Loucy (cell line): ENCODE data around the gene ACTA1.
"Not testable (repeated sequence)": the region's sequence is repeated elsewhere in the genome, so short reads cannot be mapped to it uniquely, and the experiment has no call there.

Source experiments
- H2AFZ ChIP-seq: fragments of 200-600 bp; sonication (generic); 2 replicates; pipeline ENCODE4 v1.6.0; 2016; ENCODE audit warnings: antibody characterized with exemption, mild to moderate bottlenecking, low read length, moderate library complexity
- H3F3A ChIP-seq: fragments of 200-600 bp; 2 replicates; pipeline ENCODE4 v1.6.0; 2016; ENCODE audit warnings: antibody characterized with exemption, low read depth, mild to moderate bottlenecking
- H3K27me3 ChIP-seq: fragments of 200-600 bp; sonication (generic); 2 replicates; pipeline ENCODE4 v1.6.1; 2014; ENCODE audit warnings: low read length, mild to moderate bottlenecking; ENCODE audit not compliant: insufficient read depth, poor library complexity, severe bottlenecking
- H3K36me3 ChIP-seq: fragments of 200-600 bp; sonication (generic); 2 replicates; pipeline ENCODE4 v1.6.1; 2016; ENCODE audit warnings: low read length; ENCODE audit not compliant: insufficient read depth
- H3K4me1 ChIP-seq: fragments of 200-600 bp; sonication (generic); 2 replicates; pipeline ENCODE4 v1.5.1; 2014; ENCODE audit warnings: low read length, mild to moderate bottlenecking; ENCODE audit not compliant: insufficient read depth, poor library complexity, severe bottlenecking
- H3K4me2 ChIP-seq: fragments of 200-600 bp; sonication (generic); 2 replicates; pipeline ENCODE4 v1.6.0; 2014; ENCODE audit warnings: antibody characterized with exemption, low read length, low read depth, mild to moderate bottlenecking; ENCODE audit not compliant: poor library complexity, severe bottlenecking
- H3K4me3 ChIP-seq: fragments of 200-600 bp; sonication (generic); 2 replicates; pipeline ENCODE4 v1.5.1; 2014; ENCODE audit warnings: low read length, mild to moderate bottlenecking, mixed read lengths; ENCODE audit not compliant: poor library complexity, severe bottlenecking
- H3K79me2 ChIP-seq: fragments of 200-600 bp; sonication (generic); 2 replicates; pipeline ENCODE4 v1.6.1; 2014; ENCODE audit warnings: low read length; ENCODE audit not compliant: insufficient read depth
- H3K9ac ChIP-seq: fragments of 200-600 bp; sonication (generic); 2 replicates; pipeline ENCODE4 v1.6.0; 2014; ENCODE audit warnings: mild to moderate bottlenecking, low read depth, low read length, moderate library complexity; ENCODE audit not compliant: poor library complexity, severe bottlenecking
- H3K9me2 ChIP-seq: fragments of 200-600 bp; sonication (generic); replicated peaks from 2 replicates; pipeline ENCODE4 v1.6.1; 2016; ENCODE audit warnings: low read depth, low read length, mixed read lengths
- H3K9me3 ChIP-seq: fragments of 200-600 bp; sonication (generic); 2 replicates; pipeline ENCODE4 v1.6.1; 2014; ENCODE audit warnings: mild to moderate bottlenecking, antibody characterized with exemption, low read length, low read depth; ENCODE audit not compliant: insufficient read depth
- H4K20me1 ChIP-seq: fragments of 200-600 bp; sonication (generic); 2 replicates; pipeline ENCODE4 v1.6.0; 2014; ENCODE audit warnings: antibody characterized with exemption, low read length, mild to moderate bottlenecking; ENCODE audit not compliant: insufficient read depth, poor library complexity, severe bottlenecking
- EZH2phosphoT487 ChIP-seq: fragments of 200-600 bp; IDR thresholded peaks from 2 replicates; pipeline ENCODE4 v1.6.1; 2018; ENCODE audit warnings: antibody characterized with exemption, mild to moderate bottlenecking, moderate library complexity, borderline replicate concordance
- TF ChIP-seq, protein P1 (sequence below): fragments of 200-600 bp; sonication (generic); conservative IDR thresholded peaks from 2 replicates; pipeline ENCODE4 v1.5.1; 2014; ENCODE audit warnings: mild to moderate bottlenecking, antibody characterized with exemption, low read length

ACTA1 gene

DNA sequence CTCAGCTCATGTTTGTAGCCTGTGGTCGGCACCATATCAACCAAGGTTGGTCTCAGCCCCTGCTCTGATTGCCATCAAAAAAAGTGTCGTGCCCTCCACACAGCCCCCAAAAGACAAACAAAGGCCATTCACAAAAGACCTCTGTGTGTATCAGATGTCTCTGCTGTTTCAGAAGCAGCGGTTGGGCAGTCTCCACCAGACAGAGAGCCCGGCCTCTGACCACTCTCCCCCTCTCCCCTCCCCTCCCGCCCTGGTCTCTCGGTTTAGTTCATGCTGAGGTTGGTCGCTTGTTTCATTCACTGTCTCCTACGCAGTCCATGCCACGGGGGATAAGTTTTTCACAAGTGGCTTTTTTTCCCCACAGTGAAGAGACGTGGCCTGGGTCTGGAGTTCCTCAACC is 27.1 kb downstream of the ACTA1 start:
- Histone ChIP-seq H3K9me3 (no peaks in the 10 kb centered on the region), H4K20me1 (no peaks in the 10 kb centered on the region), H3K4me1 (peaks cover 6% of the 10 kb centered on the region), H3K27me3 (no peaks in the 10 kb centered on the region), H3K4me3 (no peak overlapping the region), H3K4me2 (no peak overlapping the region), H3K79me2 (no peaks in the 10 kb centered on the region), H2AFZ (no peak overlapping the region), H3K36me3 (no peaks in the 10 kb centered on the region), H3F3A (no peaks in the 10 kb centered on the region), H3K9me2 (no peaks in the 10 kb centered on the region), H3K9ac (no peak overlapping the region)
- no peak for TF ChIP-seq EZH2phosphoT487
- TF ChIP-seq, protein P1, sequence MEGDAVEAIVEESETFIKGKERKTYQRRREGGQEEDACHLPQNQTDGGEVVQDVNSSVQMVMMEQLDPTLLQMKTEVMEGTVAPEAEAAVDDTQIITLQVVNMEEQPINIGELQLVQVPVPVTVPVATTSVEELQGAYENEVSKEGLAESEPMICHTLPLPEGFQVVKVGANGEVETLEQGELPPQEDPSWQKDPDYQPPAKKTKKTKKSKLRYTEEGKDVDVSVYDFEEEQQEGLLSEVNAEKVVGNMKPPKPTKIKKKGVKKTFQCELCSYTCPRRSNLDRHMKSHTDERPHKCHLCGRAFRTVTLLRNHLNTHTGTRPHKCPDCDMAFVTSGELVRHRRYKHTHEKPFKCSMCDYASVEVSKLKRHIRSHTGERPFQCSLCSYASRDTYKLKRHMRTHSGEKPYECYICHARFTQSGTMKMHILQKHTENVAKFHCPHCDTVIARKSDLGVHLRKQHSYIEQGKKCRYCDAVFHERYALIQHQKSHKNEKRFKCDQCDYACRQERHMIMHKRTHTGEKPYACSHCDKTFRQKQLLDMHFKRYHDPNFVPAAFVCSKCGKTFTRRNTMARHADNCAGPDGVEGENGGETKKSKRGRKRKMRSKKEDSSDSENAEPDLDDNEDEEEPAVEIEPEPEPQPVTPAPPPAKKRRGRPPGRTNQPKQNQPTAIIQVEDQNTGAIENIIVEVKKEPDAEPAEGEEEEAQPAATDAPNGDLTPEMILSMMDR, result no peak

DNA sequence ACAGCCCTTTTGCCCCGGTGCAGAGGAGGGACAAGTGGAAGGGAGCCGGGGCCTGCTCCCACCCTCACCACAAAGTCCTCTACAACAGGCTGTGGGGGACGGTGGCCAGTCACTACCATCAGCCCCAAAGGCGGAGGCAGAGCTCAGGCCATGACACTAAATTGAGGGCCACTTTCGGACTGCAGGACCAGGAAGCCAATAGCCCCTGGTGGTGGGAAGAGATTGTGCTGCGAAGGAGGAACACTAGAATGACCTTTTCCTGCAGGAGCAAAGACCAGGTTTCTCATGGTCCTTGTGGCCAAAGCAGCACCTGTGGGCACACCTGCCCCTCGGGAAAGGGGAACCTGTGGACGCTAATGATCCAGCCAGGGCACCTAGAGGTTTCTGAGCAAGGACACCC is 30.3 kb downstream of the ACTA1 start:
- no peak overlapping the region for H3K9ac ChIP-seq
- no peaks in the 10 kb centered on the region for H3K27me3 ChIP-seq
- H3K79me2 ChIP-seq, result no peaks in the 10 kb centered on the region
- H3K9me3 ChIP-seq, result no peaks in the 10 kb centered on the region
- H3K4me1 ChIP-seq, result no peaks in the 10 kb centered on the region
- no peaks in the 10 kb centered on the region for H3K36me3 ChIP-seq
- H2AFZ ChIP-seq, result no peak overlapping the region
- H3K4me2 ChIP-seq, result no peak overlapping the region
- no peaks in the 10 kb centered on the region for H3F3A ChIP-seq
- no peaks in the 10 kb centered on the region for H3K9me2 ChIP-seq
- TF ChIP-seq EZH2phosphoT487, result no peak
- TF ChIP-seq, protein P1, result no peak
- H3K4me3 ChIP-seq, result no peak overlapping the region
- H4K20me1 ChIP-seq, result no peaks in the 10 kb centered on the region

DNA sequence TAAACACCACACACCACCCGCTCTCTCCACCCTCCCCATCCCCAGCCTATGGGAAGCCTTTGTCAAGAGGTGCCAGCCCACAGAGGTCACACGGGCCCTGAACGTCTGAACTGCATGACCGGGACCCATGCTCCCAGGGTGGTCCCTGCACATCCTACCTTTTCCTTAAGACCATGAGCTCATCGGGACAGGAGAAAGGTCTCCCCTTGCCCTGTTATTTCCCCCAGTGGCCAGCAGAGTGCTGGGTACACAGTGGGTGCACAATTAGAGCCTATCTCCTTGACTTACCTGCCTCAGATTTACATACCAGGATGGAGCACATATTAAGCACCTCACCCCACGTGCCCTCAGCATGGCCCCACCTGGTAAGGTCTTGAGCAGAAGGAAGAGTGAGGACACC is 30.9 kb downstream of the ACTA1 start:
- no peaks in the 10 kb centered on the region for H4K20me1 ChIP-seq
- H3K27me3 ChIP-seq, result no peaks in the 10 kb centered on the region
- H2AFZ ChIP-seq, result no peak overlapping the region
- H3K9me3 ChIP-seq, result no peaks in the 10 kb centered on the region
- no peaks in the 10 kb centered on the region for H3K9me2 ChIP-seq
- H3F3A ChIP-seq, result no peaks in the 10 kb centered on the region
- no peak overlapping the region for H3K9ac ChIP-seq
- no peaks in the 10 kb centered on the region for H3K36me3 ChIP-seq
- TF ChIP-seq, protein P1, result no peak
- no peak for TF ChIP-seq EZH2phosphoT487
- no peaks in the 10 kb centered on the region for H3K4me1 ChIP-seq
- no peaks in the 10 kb centered on the region for H3K79me2 ChIP-seq
- no peak overlapping the region for H3K4me2 ChIP-seq
- H3K4me3 ChIP-seq, result no peak overlapping the region

DNA sequence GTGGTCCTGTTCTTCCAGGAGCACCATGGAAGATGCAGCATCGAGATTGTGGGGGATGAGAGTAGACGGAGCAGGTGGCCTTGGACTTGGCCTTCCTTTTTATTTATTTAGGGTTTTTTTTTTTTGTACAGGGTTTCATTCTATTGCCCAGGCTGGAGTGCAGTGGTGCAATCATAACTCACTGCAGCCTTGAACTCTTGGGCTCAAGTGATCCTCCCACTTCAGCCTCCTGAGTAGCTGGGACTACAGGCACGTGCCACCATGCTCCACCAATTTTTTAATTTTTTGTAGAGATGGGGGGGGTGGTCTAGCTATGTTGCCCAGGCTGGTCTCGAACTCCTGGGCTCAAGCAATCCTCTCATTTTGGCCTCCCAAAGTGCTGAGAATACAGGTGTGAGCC is 31.6 kb downstream of the ACTA1 start:
- H3K36me3 ChIP-seq, H3K9me3 ChIP-seq, H4K20me1 ChIP-seq, H2AFZ ChIP-seq, H3K4me2 ChIP-seq, H3K4me1 ChIP-seq, H3K9ac ChIP-seq, H3K79me2 ChIP-seq, H3K4me3 ChIP-seq, H3K27me3 ChIP-seq, H3K9me2 ChIP-seq, H3F3A ChIP-seq: not testable (repeated sequence)
